Fibroblast of lung (primary cell): ENCODE data around the gene DOC2A. TPM values are rescaled to one million over a fixed set of nuclear protein-coding genes. Genes with fewer than 3 reads are reported as not detected.

Experiments
- DNase-seq, 2 donors: peaks; one replicate each; pipeline versions ENCODE4 v3.0.0 to v3.0.0-alpha.2; 2010; ENCODE audit warnings: low read depth in 2 of 2
- H2AFZ ChIP-seq: 2 replicates; pipeline ENCODE4 v1.5.1; 2012; ENCODE audit warnings: low read length, control low read depth, inconsistent platforms
- H3K27ac ChIP-seq: 2 replicates; pipeline ENCODE4 v1.5.1; 2011; ENCODE audit warnings: low read length, control low read depth; ENCODE audit not compliant: insufficient read depth
- H3K27me3 ChIP-seq: 2 replicates; pipeline ENCODE4 v1.5.1; 2011; ENCODE audit warnings: mild to moderate bottlenecking, low read length; ENCODE audit not compliant: control insufficient read depth, insufficient read depth
- H3K36me3 ChIP-seq: 2 replicates; pipeline ENCODE4 v1.5.1; 2011; ENCODE audit warnings: low read length; ENCODE audit not compliant: control insufficient read depth, insufficient read depth
- H3K4me1 ChIP-seq: 2 replicates; pipeline ENCODE4 v1.5.1; 2011; ENCODE audit warnings: low read length; ENCODE audit not compliant: control insufficient read depth, insufficient read depth; ENCODE audit errors: extremely low read depth
- H3K4me2 ChIP-seq: 2 replicates; pipeline ENCODE4 v1.5.1; 2011; ENCODE audit warnings: low read length, control low read depth; ENCODE audit not compliant: insufficient read depth; ENCODE audit errors: extremely low read depth
- H3K4me3 ChIP-seq, 4 experiments: fragments of 200-600 bp in 1 of 4; sonication (generic) in 1 of 4; replicated peaks in 1 of 4; 2 replicates each; pipeline ENCODE4 v1.5.1; 2011 to 2016; ENCODE audit warnings: low read length in 4 of 4, low read depth in 3 of 4, mild to moderate bottlenecking in 3 of 4, control low read depth in 2 of 4, inconsistent platforms in 1 of 4, mixed read lengths in 1 of 4; ENCODE audit not compliant: insufficient read depth in 1 of 4; ENCODE audit errors: control extremely low read depth in 1 of 4
- H3K79me2 ChIP-seq: 2 replicates; pipeline ENCODE4 v1.5.1; 2012; ENCODE audit warnings: mild to moderate bottlenecking, low read length, inconsistent platforms; ENCODE audit not compliant: control insufficient read depth, insufficient read depth
- H3K9ac ChIP-seq: 2 replicates; pipeline ENCODE4 v1.5.1; 2011; ENCODE audit warnings: mild to moderate bottlenecking, low read length, control low read depth; ENCODE audit not compliant: insufficient read depth
- H3K9me3 ChIP-seq: 2 replicates; pipeline ENCODE4 v1.5.1; 2012; ENCODE audit warnings: low read depth, low read length; ENCODE audit not compliant: control insufficient read depth, insufficient read depth
- H4K20me1 ChIP-seq: 2 replicates; pipeline ENCODE4 v1.5.1; 2011; ENCODE audit warnings: low read length; ENCODE audit not compliant: control insufficient read depth, insufficient read depth; ENCODE audit errors: extremely low read depth
- EZH2 ChIP-seq: IDR thresholded peaks from 2 replicates; pipeline ENCODE4 v1.5.1; 2012; ENCODE audit warnings: low read length, control low read depth, mild to moderate bottlenecking; ENCODE audit errors: missing control alignments
- polyA plus RNA-seq, 2 donors: library from polyadenylated mRNA; depleted of rRNA in 1 of 2; stranded (reverse) in 1 of 2; unstranded in 1 of 2; fragments of >200 nt; gene quantifications; 2 replicates each; pipeline ENCODE4 v1.2.1, GENCODE V29; 2011 to 2012; ENCODE audit warnings: missing spikeins in 1 of 2
- total RNA-seq: library from RNA; depleted of rRNA; stranded (reverse); fragments of >200 nt; gene quantifications from 2 replicates; pipeline ENCODE4 v1.2.1, GENCODE V29; 2014
- TF ChIP-seq, protein P1 (sequence below), 2 donors: IDR thresholded peaks in 1 of 2; conservative IDR thresholded peaks in 1 of 2; 1 replicate in 1 of 2; 2 replicates in 1 of 2; pipeline ENCODE4 v1.5.1; 2011 to 2012; ENCODE audit warnings: low read length in 2 of 2, control low read depth in 1 of 2, inconsistent platforms in 1 of 2, low read depth in 1 of 2, mild to moderate bottlenecking in 1 of 2

The DOC2A gene
- total and polyA plus RNA-seq, 2 donors (not counting 1 experiment from before 2014, with no cell fraction given), result 0.03 to 0.33 TPM

DNA sequence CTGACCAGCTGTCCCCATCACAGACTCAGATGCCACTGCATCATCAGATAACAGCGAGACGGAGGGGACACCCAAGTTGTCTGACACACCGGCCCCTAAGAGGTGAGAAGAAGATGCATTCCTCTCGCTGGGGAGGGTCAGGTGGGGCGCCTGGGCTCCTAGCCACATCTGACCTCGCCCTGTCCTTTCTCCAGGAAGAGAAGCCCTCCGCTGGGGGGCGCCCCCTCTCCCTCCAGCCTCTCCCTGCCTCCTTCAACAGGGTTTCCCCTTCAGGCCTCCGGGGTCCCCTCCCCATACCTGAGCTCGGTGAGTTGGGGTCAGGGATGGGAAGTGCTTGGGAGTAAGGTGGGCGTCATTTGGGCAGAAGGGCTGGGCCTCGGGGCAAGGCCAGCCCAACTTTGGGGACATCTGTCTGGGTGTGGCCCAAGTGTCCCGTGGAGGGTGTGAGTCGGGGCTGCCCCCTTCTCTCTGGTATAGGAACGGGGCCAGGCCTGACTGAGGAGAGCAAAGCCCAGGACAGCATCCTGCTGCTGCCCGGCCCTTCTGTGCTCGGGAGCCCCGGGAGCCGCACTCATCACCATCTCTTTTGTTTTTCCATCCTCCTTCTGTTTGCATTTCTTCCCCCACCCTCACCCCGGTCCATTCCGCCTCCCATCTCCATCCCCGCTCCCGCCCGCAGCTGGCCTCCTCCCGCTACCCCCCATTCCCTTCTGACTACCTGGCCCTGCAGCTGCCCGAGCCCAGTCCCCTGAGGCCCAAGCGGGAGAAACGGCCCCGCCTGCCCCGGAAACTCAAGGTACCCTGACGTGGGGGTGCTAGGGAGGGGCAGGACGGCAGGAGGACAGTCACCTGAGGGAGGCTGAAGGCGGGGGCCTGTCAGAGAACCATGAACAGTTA lies 9.8 kb downstream of the DOC2A start:
- peaks cover 8% of the 10 kb centered on the region for H3K36me3 ChIP-seq
- H3K4me2 ChIP-seq, result no peak overlapping the region
- H2AFZ ChIP-seq, result no peak overlapping the region
- H3K4me1 ChIP-seq, result peaks cover 4% of the 10 kb centered on the region
- H3K4me3 ChIP-seq, result no peak overlapping the region
- no peaks in the 10 kb centered on the region for H3K9me3 ChIP-seq
- H3K9ac ChIP-seq, result no peak overlapping the region
- no peaks in the 10 kb centered on the region for H3K27me3 ChIP-seq
- peaks cover 6% of the 10 kb centered on the region for H3K79me2 ChIP-seq
- TF ChIP-seq, protein P1, sequence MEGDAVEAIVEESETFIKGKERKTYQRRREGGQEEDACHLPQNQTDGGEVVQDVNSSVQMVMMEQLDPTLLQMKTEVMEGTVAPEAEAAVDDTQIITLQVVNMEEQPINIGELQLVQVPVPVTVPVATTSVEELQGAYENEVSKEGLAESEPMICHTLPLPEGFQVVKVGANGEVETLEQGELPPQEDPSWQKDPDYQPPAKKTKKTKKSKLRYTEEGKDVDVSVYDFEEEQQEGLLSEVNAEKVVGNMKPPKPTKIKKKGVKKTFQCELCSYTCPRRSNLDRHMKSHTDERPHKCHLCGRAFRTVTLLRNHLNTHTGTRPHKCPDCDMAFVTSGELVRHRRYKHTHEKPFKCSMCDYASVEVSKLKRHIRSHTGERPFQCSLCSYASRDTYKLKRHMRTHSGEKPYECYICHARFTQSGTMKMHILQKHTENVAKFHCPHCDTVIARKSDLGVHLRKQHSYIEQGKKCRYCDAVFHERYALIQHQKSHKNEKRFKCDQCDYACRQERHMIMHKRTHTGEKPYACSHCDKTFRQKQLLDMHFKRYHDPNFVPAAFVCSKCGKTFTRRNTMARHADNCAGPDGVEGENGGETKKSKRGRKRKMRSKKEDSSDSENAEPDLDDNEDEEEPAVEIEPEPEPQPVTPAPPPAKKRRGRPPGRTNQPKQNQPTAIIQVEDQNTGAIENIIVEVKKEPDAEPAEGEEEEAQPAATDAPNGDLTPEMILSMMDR (conservative IDR thresholded peaks at IDR 0.05 in 1 of 2, IDR thresholded peaks at IDR 0.05 in 1 of 2; ENCODE audit: low read depth in 1 of 2, low read length in 2 of 2), result peak in 1 of 2 donors; percentile 10
- no peak for TF ChIP-seq EZH2
- H4K20me1 ChIP-seq, result no peaks in the 10 kb centered on the region
- H3K27ac ChIP-seq, result no peak overlapping the region
- DNase-seq, result no peak

DNA sequence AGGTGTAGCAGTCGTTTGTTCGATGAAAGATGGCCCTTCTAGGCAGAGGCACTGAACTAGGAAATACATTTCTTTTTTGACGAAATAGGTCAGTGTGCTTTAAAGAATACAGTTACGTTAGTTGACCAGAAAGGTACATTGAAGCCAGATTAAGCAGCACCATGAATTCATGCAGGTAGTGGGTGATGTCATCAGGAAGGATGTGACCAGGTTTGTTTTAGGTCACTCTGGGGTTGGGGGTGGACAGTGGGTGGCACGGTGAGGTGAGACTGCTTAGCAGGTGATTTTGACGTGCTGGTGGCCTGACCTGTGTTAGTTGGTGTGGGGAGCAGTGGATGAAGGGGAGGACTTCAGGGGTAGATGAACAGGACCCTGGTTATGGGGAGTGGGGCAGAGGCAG lies 11.2 kb downstream of the DOC2A start:
- Histone ChIP-seq H3K9me3 (no peaks in the 10 kb centered on the region), H3K9ac (no peak overlapping the region), H2AFZ (no peak overlapping the region), H3K4me3 (no peak overlapping the region), H3K27me3 (no peaks in the 10 kb centered on the region), H3K79me2 (peaks cover 6% of the 10 kb centered on the region), H3K4me2 (no peak overlapping the region), H4K20me1 (no peaks in the 10 kb centered on the region), H3K36me3 (peaks cover 7% of the 10 kb centered on the region), H3K27ac (no peak overlapping the region), H3K4me1 (peaks cover 11% of the 10 kb centered on the region)
- TF ChIP-seq, protein P1 (conservative IDR thresholded peaks at IDR 0.05 in 1 of 2, IDR thresholded peaks at IDR 0.05 in 1 of 2; ENCODE audit: low read depth in 1 of 2, low read length in 2 of 2), result no peak
- TF ChIP-seq EZH2, result no peak
- DNase-seq, result no peak

DNA sequence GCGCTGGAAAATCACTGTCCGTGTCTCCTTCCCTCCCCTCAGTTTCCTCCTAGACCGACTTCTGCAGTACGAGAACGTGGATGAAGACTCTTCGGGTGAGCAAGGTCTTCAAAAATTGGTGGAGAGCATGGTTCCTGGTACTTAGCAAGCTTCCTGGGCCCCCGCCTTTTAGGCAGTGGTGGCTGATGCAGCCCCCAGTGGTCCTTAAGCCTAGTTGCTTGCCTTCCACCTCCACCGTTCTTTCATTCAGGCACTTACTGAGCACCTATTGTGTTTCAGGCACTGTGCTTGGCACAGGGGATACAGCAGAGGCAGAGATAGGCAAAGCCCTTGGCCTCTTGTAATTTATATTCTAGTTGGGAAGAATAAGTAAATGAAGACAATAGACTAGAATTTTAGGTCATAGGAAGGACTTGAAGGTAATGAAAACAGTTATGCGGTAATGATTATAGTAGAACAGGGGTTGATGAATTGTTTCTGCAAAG lies 14.0 kb downstream of the DOC2A start:
- Histone ChIP-seq H3K79me2 (peaks cover 6% of the 10 kb centered on the region), H3K27ac (peak overlapping the region; percentile 97), H3K36me3 (peaks cover 13% of the 10 kb centered on the region), H4K20me1 (no peaks in the 10 kb centered on the region), H3K4me3 (peak overlapping the region; percentile 74 to 97 (median 93)), H2AFZ (peak overlapping the region; percentile 77), H3K9ac (peak overlapping the region; percentile 83), H3K4me1 (peaks cover 14% of the 10 kb centered on the region), H3K4me2 (peak overlapping the region; percentile 98), H3K27me3 (no peaks in the 10 kb centered on the region), H3K9me3 (no peaks in the 10 kb centered on the region)
- DNase-seq, result no peak
- TF ChIP-seq EZH2, result no peak
- TF ChIP-seq, protein P1 (conservative IDR thresholded peaks at IDR 0.05 in 1 of 2, IDR thresholded peaks at IDR 0.05 in 1 of 2; ENCODE audit: low read depth in 1 of 2, low read length in 2 of 2), result no peak
